Mesendoderm (in vitro differentiated cells): ENCODE results near the gene MRTFA.
A peak's percentile ranks its signal among the peaks of the same experiment; 100 is the strongest.

Experiments
- DNase-seq: peaks from one replicate; pipeline ENCODE4 v3.0.0; 2013
- H2AK5ac ChIP-seq: 2 replicates; pipeline ENCODE4 v1.6.1; 2013; ENCODE audit warnings: low read length, inconsistent platforms
- H2BK120ac ChIP-seq: 2 replicates; pipeline ENCODE4 v1.6.1; 2013; ENCODE audit warnings: low read depth, mild to moderate bottlenecking, low read length, moderate library complexity, mixed read lengths
- H2BK15ac ChIP-seq: replicated peaks from 2 replicates; pipeline ENCODE4 v1.6.1; 2013; ENCODE audit warnings: low read depth, mild to moderate bottlenecking, moderate library complexity
- H2BK5ac ChIP-seq: 2 replicates; pipeline ENCODE4 v1.6.1; 2013; ENCODE audit warnings: low read length, inconsistent platforms
- H3K18ac ChIP-seq: 2 replicates; pipeline ENCODE4 v1.6.1; 2013; ENCODE audit warnings: mild to moderate bottlenecking, low read length, mixed read lengths
- H3K23ac ChIP-seq: one replicate; pipeline ENCODE4 v1.6.1; 2013; ENCODE audit warnings: low read length
- H3K27ac ChIP-seq: 2 replicates; pipeline ENCODE4 v1.5.1; 2013; ENCODE audit warnings: low read depth, mild to moderate bottlenecking, inconsistent platforms, low read length, moderate library complexity
- H3K27me3 ChIP-seq: 2 replicates; pipeline ENCODE4 v1.6.1; 2013; ENCODE audit warnings: low read length, control low read depth, mild to moderate bottlenecking, inconsistent platforms; ENCODE audit not compliant: insufficient read depth, poor library complexity
- H3K36me3 ChIP-seq: 2 replicates; pipeline ENCODE4 v1.6.1; 2013; ENCODE audit warnings: low read length, inconsistent platforms; ENCODE audit not compliant: control insufficient read depth, insufficient read depth
- H3K4ac ChIP-seq: one replicate; pipeline ENCODE4 v1.6.1; 2013; ENCODE audit warnings: low read depth, mild to moderate bottlenecking, low read length, moderate library complexity
- H3K4me1 ChIP-seq: 2 replicates; pipeline ENCODE4 v1.6.1; 2013; ENCODE audit warnings: low read depth, low read length, inconsistent platforms; ENCODE audit not compliant: control insufficient read depth
- H3K4me2 ChIP-seq: 2 replicates; pipeline ENCODE4 v1.6.1; 2013; ENCODE audit warnings: low read length
- H3K4me3 ChIP-seq: 2 replicates; pipeline ENCODE4 v1.5.1; 2013; ENCODE audit warnings: mild to moderate bottlenecking, low read length
- H3K56ac ChIP-seq: one replicate; pipeline ENCODE4 v1.6.1; 2013; ENCODE audit warnings: low read length
- H3K79me1 ChIP-seq: 2 replicates; pipeline ENCODE4 v1.6.1; 2013; ENCODE audit warnings: low read length, inconsistent platforms
- H3K79me2 ChIP-seq: 2 replicates; pipeline ENCODE4 v1.6.1; 2013; ENCODE audit warnings: mild to moderate bottlenecking, low read length; ENCODE audit not compliant: control insufficient read depth, insufficient read depth
- H3K9ac ChIP-seq: 2 replicates; pipeline ENCODE4 v1.6.1; 2013; ENCODE audit warnings: low read length, inconsistent platforms
- H4K5ac ChIP-seq: one replicate; pipeline ENCODE4 v1.6.1; 2013; ENCODE audit warnings: low read length
- H4K8ac ChIP-seq: one replicate; pipeline ENCODE4 v1.6.1; 2013; ENCODE audit warnings: low read depth, mild to moderate bottlenecking, control low read depth, low read length, moderate library complexity
- WGBS: extraction: QIAGEN DNeasy Blood & Tissue Kit; methylation state at CpG from one replicate; pipeline ENCODE4 v1.1.7; 2013; ENCODE audit warnings: low lambda C conversion rate, missing lambda C conversion rate; ENCODE audit not compliant: insufficient coverage; ENCODE audit errors: extremely low coverage; 5-methylcytosine and 5-hydroxymethylcytosine counted together

The MRTFA gene

GRCh38 chr22:40472051-40472450, 164.5 kb downstream of the MRTFA start:
- Histone ChIP-seq H3K4me2 (no peak overlapping the region), H3K9ac (no peak overlapping the region), H3K56ac (no peak overlapping the region), H3K4me3 (no peak overlapping the region), H2BK15ac (no peak overlapping the region), H2AK5ac (no peak overlapping the region), H3K4me1 (peaks cover 2% of the 10 kb centered on the region), H2BK120ac (no peak overlapping the region), H4K8ac (no peak overlapping the region), H3K36me3 (no peaks in the 10 kb centered on the region), H4K5ac (no peak overlapping the region), H3K79me2 (no peaks in the 10 kb centered on the region), H3K4ac (no peak overlapping the region), H3K27me3 (no peaks in the 10 kb centered on the region), H3K79me1 (no peaks in the 10 kb centered on the region), H3K27ac (no peak overlapping the region), H2BK5ac (no peak overlapping the region), H3K23ac (no peak overlapping the region), H3K18ac (no peak overlapping the region)
- peak; percentile 32 for DNase-seq
- WGBS = no CpG with 5 or more reads among the region's 2 CpGs

GRCh38 chr22:40469181-40469580, 167.3 kb downstream of the MRTFA start:
- H2AK5ac ChIP-seq = no peak overlapping the region
- H3K27ac ChIP-seq = no peak overlapping the region
- H3K4me3 ChIP-seq = no peak overlapping the region
- H2BK15ac ChIP-seq = no peak overlapping the region
- no peak overlapping the region for H3K4me2 ChIP-seq
- H2BK5ac ChIP-seq = no peak overlapping the region
- H3K79me2 ChIP-seq = no peaks in the 10 kb centered on the region
- no peak overlapping the region for H3K4ac ChIP-seq
- no peak overlapping the region for H2BK120ac ChIP-seq
- no peak overlapping the region for H3K23ac ChIP-seq
- no peaks in the 10 kb centered on the region for H3K27me3 ChIP-seq
- DNase-seq = peak; percentile 42
- peak overlapping the region; percentile 65 for H4K8ac ChIP-seq
- no peak overlapping the region for H3K56ac ChIP-seq
- WGBS = no CpG with 5 or more reads among the region's 5 CpGs
- no peaks in the 10 kb centered on the region for H3K36me3 ChIP-seq
- H3K79me1 ChIP-seq = no peaks in the 10 kb centered on the region
- no peak overlapping the region for H3K18ac ChIP-seq
- H4K5ac ChIP-seq = no peak overlapping the region
- peaks cover 2% of the 10 kb centered on the region for H3K4me1 ChIP-seq
- H3K9ac ChIP-seq = no peak overlapping the region

- no peak overlapping the region for H3K27ac ChIP-seq
- H3K9ac ChIP-seq = no peak overlapping the region
- no peak overlapping the region for H3K4me2 ChIP-seq
- no peak overlapping the region for H2BK120ac ChIP-seq
- no peaks in the 10 kb centered on the region for H3K36me3 ChIP-seq
- no peaks in the 10 kb centered on the region for H3K79me2 ChIP-seq
- no peak overlapping the region for H4K8ac ChIP-seq
- H3K79me1 ChIP-seq = no peaks in the 10 kb centered on the region
- H3K56ac ChIP-seq = no peak overlapping the region
- H3K23ac ChIP-seq = no peak overlapping the region
- H3K27me3 ChIP-seq = no peaks in the 10 kb centered on the region
- H3K4ac ChIP-seq = no peak overlapping the region
- peaks cover 2% of the 10 kb centered on the region for H3K4me1 ChIP-seq
- no peak overlapping the region for H3K18ac ChIP-seq
- no peak overlapping the region for H2BK15ac ChIP-seq
- no peak overlapping the region for H2BK5ac ChIP-seq
- no peak for DNase-seq
- H2AK5ac ChIP-seq = no peak overlapping the region
- no peak overlapping the region for H4K5ac ChIP-seq
- H3K4me3 ChIP-seq = no peak overlapping the region
Observed at GRCh38 chr22:40468616-40469015, 167.9 kb downstream of the MRTFA start.

GRCh38 chr22:40466976-40467375, 169.5 kb downstream of the MRTFA start:
- Histone ChIP-seq H3K4me1 (no peaks in the 10 kb centered on the region), H3K56ac (no peak overlapping the region), H3K27me3 (no peaks in the 10 kb centered on the region), H3K79me1 (no peaks in the 10 kb centered on the region), H3K36me3 (no peaks in the 10 kb centered on the region), H3K79me2 (no peaks in the 10 kb centered on the region), H3K18ac (no peak overlapping the region), H2BK5ac (no peak overlapping the region), H3K9ac (no peak overlapping the region), H4K5ac (no peak overlapping the region), H3K23ac (no peak overlapping the region), H3K27ac (no peak overlapping the region), H3K4ac (no peak overlapping the region), H3K4me2 (no peak overlapping the region), H4K8ac (no peak overlapping the region), H2BK15ac (no peak overlapping the region), H2AK5ac (no peak overlapping the region), H2BK120ac (no peak overlapping the region), H3K4me3 (no peak overlapping the region)
- no peak for DNase-seq
- no CpG with 5 or more reads among the region's 1 CpG for WGBS

GRCh38 chr22:40463683-40464082, 172.8 kb downstream of the MRTFA start:
- H4K5ac ChIP-seq = no peak overlapping the region
- H3K36me3 ChIP-seq = no peaks in the 10 kb centered on the region
- H3K56ac ChIP-seq = no peak overlapping the region
- no peak overlapping the region for H3K4ac ChIP-seq
- no peak overlapping the region for H3K9ac ChIP-seq
- no peak overlapping the region for H2BK15ac ChIP-seq
- H3K27me3 ChIP-seq = no peaks in the 10 kb centered on the region
- WGBS = no CpG with 5 or more reads among the region's 5 CpGs
- peaks cover 3% of the 10 kb centered on the region for H3K4me1 ChIP-seq
- no peak overlapping the region for H2BK120ac ChIP-seq
- no peaks in the 10 kb centered on the region for H3K79me2 ChIP-seq
- H3K27ac ChIP-seq = no peak overlapping the region
- H3K4me3 ChIP-seq = no peak overlapping the region
- no peak overlapping the region for H3K18ac ChIP-seq
- DNase-seq = no peak
- H3K79me1 ChIP-seq = no peaks in the 10 kb centered on the region
- H4K8ac ChIP-seq = no peak overlapping the region
- H2BK5ac ChIP-seq = no peak overlapping the region
- no peak overlapping the region for H3K4me2 ChIP-seq
- no peak overlapping the region for H2AK5ac ChIP-seq
- no peak overlapping the region for H3K23ac ChIP-seq

- peaks cover 3% of the 10 kb centered on the region for H3K4me1 ChIP-seq
- no peak overlapping the region for H4K8ac ChIP-seq
- no peaks in the 10 kb centered on the region for H3K79me1 ChIP-seq
- H4K5ac ChIP-seq = no peak overlapping the region
- H3K56ac ChIP-seq = no peak overlapping the region
- no peak overlapping the region for H2AK5ac ChIP-seq
- 100% methylated on average over 1 of the region's 13 CpGs for WGBS
- no peak overlapping the region for H3K4me3 ChIP-seq
- H3K79me2 ChIP-seq = no peaks in the 10 kb centered on the region
- DNase-seq = no peak
- no peak overlapping the region for H2BK120ac ChIP-seq
- no peak overlapping the region for H2BK15ac ChIP-seq
- H3K27ac ChIP-seq = no peak overlapping the region
- no peak overlapping the region for H3K18ac ChIP-seq
- no peak overlapping the region for H2BK5ac ChIP-seq
- H3K36me3 ChIP-seq = no peaks in the 10 kb centered on the region
- no peak overlapping the region for H3K4ac ChIP-seq
- no peaks in the 10 kb centered on the region for H3K27me3 ChIP-seq
- no peak overlapping the region for H3K4me2 ChIP-seq
- H3K23ac ChIP-seq = peak overlapping the region; percentile 83
- H3K9ac ChIP-seq = peak overlapping the region; percentile 12
Observed at GRCh38 chr22:40463017-40463631, 173.4 kb downstream of the MRTFA start.
